HS-27A (cell line): Measurements from ENCODE around the gene CNTN6.

ENCODE experiments used
- DNase-seq: peaks from one replicate; pipeline ENCODE4 v3.0.0-alpha.2; 2012; ENCODE audit warnings: low read depth, missing footprints

CNTN6 gene

DNA sequence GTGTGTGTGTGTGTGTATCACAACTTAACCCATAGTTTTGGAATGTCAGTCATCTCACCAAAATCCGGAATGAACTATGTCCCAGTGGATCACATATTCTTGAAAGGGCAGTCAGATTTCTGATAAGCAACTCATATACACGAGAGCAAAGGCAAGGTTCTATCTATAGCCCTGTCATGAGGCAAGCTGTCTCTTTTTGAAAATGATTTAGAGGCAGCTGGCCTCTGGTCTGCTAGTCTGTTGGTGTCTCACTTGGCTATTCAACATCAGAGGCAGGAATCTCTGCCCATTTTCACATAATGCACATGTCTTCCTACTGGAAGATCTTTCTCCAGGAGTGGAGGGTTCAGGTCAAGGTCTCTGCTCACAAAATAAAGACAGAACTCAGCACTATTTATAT is 79.8 kb downstream of the CNTN6 start:
- no peak for DNase-seq

DNA sequence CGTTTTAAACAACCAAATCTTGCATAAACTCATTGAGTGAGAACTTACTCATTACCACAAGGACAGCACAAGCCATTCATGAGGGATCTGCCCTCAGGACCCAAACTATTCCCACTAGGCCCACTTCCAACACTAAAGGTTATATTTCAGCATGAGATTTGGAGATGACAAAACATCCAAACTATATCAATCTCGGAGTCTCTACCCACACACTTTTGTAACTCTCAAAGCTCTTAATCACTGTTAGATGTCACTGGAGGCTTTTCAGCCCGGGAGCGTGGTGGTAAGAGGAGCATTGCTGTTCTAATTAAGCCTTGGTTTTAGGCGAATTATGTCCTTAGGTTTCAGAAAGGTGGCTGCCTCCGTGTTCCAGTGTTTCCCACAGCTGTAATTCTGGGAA is 86.3 kb downstream of the CNTN6 start:
- DNase-seq: no peak

DNA sequence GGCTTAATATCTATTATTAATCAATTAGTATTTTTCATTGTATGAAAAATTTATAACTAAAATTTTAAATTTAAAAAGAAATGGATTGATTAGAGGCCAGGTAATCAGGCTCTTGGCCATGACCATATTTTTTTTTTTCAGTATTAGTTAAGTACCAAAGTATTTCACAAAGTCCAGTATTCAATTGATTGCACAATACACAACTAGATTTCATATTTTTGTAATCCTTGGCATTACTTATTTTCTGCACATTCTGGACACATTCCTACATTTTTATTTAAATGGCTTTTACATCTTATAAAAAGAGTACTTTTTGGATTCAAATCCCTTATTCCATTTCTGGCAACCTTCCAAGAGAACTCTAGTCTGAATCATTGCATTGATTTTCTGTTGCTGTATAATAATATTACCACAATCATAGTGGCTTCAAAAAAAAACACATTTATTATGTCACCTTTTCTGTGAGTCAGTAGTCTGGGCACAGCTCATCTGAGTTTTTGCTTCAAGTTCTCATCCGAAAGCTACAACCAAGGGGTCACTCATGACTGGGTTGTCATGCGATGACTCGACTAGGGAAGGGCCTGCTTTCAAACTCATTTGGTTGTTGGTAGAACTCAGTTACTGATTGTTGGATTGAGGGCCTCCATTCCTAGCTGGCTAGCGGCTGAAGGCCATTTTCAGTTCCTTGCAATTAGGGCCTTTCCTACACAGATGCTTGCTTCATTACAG is 90.7 kb downstream of the CNTN6 start:
- DNase-seq: no peak

DNA sequence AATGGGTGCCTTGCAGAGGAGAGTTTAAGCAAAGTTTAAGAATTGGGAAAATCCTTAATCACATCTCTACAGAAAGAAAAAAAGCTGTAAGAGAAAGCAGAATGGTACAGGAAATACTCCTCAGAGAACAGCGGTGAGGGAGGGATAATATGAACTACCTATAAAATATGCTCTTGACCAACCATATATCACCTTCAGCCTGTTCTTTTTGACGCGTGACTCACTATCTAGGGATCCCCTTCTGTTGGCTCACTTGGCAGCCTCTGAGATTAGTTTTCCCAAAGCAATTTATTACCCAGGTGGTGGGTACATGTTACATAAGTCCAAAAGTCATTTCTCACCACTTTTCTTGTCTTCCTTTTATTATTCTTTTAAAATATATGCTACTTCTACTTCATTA is 97.7 kb downstream of the CNTN6 start:
- no peak for DNase-seq

DNA sequence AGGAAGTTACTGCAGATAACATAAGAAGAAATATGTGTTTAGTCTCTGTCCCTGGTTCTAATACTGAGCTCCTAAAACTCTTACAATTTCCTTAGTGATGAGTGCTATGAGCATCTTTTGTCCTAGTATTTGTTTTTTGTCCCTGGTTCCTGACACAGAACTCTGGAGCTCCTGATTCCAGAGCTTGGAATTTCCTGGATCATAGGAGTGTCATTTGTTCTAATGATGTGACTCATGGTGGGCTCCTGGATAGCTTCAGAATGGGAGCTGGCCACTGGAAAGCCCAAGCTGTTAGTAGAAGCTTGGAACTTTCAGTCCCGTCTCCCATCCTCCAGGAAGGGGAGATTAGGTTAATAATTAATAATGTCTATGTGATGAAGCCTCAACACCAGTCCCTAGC is 98.2 kb downstream of the CNTN6 start:
- DNase-seq: no peak

DNA sequence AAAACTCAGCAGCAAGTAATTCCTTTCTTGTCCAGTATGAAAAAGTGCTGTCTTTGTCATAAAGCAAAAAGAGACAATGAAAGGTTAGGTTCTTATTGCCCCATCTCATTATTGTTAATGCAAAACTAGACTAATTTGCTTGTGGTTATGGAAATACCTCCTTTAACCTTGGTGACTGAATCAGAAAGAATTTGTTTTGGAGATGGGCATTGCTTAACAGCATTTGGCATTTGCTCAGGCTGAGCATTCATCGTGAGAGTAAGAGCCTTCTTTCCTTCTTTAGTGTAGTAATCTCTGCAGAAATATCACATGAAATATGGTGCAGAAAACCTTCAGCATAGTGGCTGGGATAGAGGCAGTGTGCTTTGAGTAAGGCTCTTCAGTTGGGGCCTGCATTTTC is 103.1 kb downstream of the CNTN6 start:
- no peak for DNase-seq

DNA sequence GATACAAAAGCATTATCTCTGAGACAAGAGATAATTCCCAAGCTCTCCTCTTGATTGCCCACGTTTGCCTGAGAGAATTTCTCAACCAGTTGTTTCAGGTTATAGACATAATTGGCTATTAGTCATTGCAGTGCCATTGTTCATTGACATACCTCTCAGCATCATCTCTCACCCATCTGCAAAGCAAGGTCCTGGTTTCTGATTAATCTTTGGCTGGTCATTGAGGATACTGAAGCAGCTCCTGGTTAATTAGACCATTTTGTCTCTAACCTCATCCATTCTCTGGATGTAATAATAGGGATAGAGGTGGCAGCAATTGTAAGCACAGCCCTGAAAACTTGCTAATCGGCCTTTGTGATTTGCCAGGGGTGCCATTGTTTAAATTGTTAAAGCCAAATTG is 104.2 kb downstream of the CNTN6 start:
- DNase-seq: no peak

DNA sequence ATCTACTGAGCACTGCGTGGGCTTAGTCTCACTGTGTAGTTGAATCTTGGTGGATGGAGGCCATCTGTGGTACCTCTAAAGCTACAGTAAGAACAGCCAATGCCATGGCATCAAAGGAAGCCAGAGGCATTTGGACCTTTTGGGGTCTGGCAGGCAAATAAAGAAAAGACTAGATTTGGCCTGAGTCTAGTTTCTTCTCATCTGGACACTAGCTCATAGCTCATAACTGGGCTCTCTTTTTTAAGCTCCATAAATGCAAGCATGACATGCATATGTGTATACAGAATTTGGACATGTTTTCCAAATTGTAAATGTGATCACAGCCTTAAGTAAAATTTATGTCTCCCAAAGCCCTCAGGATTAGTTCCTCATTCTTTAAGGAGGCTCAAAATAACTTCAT is 107.5 kb downstream of the CNTN6 start:
- no peak for DNase-seq

DNA sequence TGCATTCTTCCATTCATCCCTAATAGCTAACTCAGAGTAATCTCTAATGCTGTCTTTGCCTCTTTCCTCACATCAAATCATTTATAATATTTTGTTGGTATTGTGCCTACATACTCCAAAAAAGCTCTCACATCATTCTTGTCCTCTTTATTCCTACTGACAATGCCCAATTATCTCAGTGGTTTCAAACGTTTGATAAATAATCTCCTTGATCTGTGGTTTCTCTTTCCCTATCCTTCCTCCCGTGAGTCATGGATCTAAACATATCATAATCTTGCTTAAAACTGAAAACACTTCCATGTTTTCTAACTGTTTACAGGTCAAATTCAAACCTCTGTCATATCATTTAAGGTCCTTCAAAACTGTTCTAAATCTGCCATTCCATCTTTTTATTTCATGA is 115.1 kb downstream of the CNTN6 start:
- no peak for DNase-seq

DNA sequence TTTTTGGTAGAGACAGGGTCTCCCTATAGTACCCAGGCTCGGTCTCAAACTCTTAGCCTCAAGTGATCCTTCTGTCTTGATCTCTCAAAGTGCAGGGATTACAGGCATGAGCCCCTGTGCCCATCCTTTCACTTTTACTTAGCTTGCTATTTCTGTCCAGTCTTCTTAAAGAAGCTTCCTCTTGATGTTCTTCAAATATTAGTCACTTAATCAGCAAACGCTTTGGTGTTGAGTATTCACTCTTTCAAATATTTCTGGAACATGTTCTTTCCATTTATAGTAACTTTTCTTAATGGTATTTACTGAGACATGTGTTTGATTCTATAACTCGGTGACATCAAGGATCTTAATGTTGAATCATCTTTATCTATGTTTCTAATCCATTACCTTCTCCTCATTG is 122.1 kb downstream of the CNTN6 start:
- no peak for DNase-seq

DNA sequence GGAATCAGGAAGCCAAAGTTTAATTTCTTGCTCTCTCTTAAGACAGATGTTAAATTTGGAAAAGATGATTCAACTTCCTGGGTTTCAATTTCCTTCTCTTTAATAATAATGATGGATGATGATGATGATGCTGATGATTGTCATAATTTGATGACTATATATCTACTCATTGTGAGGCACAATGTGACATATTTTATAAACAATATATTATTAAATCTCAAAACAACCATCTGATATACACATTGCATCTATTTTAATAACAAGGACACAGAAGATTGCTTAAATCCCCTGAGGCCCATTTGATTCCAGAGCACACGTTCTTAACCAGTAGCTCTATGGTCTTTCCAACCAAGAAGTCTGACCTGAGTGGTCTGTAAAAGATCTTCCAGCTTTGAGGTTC is 124.0 kb downstream of the CNTN6 start:
- DNase-seq: no peak

DNA sequence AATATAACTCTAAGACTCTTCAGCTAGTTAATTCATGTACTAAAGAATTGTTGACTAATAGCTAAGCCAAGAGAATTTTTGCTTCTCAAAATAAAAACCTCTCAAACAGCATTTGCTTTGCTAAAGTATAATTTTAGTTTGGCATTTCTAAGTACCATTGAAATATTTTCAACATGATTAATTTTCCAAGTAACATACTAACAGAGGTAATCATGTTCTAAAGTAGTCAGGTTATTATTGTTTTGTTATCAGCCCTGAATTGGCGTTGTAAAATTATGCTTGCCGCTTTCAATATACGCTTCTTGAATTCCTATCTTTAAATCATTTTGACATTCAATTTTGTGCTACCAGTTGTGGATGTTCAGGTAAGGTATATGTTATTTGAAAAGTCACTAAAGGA is 134.3 kb downstream of the CNTN6 start:
- DNase-seq: no peak

DNA sequence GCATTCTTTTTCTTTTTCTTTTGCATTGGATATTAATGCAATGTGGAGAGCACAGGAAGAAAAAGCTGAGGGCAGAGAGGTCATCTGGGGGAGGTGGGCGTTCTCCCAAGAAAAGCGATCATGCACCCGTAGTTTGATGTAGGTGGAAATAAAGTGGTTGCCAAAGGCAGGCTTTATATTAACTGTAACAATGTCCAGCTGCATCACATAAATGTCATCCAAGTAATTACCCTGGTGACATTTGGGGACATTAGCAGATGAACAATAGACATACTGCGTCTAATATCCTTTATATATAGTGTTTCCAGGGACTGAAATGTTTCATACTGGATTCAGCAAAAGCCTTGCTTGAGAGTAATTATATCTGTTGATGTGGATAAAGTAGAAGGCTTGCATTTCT is 135.5 kb downstream of the CNTN6 start:
- no peak for DNase-seq

DNA sequence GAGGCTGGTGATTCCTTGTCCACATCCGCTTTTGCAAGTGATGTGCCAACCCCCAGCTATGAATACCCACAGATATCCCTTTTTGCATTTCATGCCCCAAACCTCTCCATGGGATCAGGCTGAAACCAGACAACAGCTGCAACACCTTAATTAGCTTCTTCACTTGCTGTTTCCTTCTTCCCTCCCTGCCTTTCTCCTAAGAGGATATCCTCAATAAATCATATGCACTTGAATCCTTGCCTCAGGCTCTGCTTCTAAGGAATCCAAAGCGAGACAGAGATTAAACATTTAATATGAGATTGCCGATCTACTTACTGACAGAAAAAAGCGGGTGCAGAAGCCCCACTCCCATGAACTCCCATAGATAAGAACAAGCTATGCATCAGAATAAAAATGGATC is 138.1 kb downstream of the CNTN6 start:
- no peak for DNase-seq

DNA sequence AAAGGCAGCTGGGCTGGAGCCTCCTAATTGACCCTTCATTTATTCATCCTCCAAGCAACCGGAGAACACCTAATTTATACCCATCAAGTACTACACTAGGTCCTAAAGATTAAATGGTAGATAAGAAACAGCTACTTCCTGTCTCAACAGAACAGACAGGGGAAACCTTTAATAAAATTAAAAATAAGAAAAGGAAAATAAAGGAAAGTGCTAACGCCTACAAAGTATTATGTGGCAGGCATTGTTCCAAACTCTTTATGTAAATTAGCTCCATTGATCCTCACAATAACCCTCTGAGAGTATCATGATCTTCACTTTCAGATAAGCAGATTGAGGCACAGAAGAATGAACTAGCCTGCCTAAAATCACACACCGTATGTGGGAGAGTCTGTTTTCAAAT is 139.5 kb downstream of the CNTN6 start:
- DNase-seq: no peak

DNA sequence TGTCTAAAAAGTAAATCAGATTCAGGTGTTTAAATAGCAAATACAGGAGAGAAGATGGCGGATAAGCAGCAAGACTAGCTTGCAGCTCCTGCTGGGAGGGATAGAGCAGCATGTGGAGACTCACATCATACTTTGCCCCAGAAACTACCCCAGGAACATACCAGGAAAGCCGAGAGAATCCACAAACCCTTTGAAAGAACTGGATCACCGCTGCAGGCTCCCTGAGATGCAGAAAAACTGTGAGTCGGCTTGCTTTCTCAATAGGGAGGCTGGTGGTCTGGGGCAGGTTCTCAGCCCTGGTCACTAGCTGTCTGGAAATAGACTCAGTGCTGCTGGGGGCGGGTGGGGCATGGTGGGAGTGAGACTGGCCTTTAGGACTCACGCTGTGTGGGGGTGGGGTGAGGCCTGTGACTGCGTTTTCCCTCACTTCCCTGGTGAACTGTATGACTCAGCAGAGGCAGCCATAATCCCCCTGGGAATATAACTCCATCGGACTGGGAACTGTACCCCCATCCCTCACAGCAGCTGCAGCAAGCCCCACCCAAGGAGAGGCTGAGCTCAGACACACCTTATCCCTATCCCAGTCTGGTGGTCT is 142.8 kb downstream of the CNTN6 start:
- no peak for DNase-seq

DNA sequence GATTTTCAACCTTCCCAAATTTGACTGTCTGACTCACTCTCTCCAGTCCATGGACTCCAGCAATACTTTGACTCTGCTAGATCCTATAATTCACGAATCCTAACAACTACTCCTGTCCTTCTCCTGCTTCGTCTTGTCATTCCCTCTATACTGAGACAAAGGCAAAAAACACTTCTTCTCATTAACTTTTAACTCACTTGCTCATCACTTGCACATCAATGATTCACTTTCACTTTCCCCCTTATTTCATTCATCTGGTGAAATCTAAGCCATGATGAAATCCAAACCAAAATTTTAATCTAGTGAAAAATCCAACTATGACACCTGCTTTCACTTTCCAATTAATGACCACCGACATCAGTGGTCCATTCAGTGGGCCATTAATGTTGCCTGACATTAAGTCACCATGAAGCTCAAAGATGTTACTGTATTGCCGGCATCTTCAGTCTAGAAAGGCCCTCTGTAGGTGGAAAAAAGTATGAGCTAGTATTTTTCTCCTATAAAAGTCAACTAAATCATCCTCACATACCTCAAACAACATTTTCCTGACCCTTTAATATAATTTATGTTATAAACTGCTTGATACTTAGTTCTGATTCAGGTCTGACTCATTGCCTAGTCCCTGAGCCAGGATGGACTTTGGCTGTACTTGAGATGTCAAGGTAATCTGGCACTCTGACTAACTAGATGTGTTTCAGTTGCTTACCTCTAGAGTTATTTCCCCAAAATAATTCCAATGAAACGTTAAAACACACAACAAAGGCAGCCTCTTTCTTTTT is 158.6 kb downstream of the CNTN6 start:
- no peak for DNase-seq

DNA sequence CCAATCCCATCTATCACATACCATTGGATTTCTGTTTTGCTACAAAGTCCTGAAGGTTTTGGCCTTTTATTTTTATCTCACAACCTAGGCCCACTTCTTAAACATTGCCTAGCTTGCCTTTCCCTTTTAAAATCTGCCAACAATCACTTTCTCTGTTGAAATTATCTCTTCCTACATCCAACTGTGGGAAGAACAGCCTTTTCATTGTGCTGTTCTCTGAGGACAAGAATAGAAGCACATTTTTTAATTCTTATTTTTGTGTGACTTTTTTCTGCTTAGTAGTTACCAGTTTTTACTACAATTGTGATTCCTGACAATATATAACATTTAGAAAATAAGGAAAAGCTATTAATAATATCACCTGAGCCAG is 159.2 kb downstream of the CNTN6 start:
- no peak for DNase-seq

DNA sequence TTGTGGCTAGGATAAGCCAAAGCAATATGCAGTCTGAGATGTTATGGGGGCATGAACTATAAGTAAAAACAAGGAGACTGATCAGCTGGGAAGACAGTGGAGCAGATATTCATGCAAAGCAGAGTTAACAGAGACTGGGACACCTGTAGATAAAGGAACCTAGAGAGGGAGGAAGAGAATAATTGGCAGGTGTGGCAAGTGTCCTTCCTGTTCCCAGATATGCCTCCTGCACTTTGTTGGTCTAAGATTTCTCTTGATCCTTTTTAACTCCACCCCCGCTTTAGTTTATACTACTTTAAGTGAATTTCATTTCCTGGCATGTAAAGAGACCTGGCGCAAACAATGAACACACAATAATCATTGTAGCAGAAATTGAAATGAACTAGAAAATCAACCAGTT is 169.4 kb downstream of the CNTN6 start:
- DNase-seq: no peak

DNA sequence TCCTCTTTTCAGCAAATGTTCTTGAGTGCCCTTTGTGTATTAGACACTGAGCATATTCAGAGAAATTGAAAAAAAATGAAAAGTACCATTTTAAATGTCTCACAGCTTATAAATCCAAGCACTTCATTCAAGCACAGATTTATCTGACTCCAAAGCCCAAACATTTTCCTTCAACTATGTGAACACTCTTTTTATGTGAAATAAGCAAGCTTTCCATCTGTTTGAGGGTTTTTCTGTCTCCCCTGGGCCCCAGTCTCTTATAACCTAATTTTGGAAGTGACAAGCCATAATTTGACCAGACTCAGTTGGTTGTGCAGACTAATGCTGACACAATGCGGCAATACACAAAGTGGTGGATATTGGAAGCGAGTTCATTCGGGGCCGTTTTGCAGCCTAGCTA is 170.3 kb downstream of the CNTN6 start:
- DNase-seq: no peak

DNA sequence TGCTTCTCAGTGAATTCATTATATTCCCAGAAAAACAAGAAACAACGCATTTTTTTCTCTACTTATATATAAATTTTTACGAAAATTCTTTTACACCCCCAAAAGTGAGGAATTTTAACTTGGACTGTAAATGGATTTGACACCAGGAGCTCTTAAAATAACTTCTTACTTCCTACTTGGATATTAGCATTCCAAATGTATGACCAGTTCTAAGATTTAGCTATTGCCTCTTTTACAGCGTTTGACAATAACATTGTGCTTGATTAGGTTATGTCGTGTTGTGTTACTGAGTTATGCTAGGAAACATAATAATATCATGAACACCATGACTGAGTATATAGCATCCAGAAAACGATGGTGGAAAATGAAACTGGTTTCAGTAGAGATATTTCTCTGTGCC is 177.0 kb downstream of the CNTN6 start:
- DNase-seq: no peak

DNA sequence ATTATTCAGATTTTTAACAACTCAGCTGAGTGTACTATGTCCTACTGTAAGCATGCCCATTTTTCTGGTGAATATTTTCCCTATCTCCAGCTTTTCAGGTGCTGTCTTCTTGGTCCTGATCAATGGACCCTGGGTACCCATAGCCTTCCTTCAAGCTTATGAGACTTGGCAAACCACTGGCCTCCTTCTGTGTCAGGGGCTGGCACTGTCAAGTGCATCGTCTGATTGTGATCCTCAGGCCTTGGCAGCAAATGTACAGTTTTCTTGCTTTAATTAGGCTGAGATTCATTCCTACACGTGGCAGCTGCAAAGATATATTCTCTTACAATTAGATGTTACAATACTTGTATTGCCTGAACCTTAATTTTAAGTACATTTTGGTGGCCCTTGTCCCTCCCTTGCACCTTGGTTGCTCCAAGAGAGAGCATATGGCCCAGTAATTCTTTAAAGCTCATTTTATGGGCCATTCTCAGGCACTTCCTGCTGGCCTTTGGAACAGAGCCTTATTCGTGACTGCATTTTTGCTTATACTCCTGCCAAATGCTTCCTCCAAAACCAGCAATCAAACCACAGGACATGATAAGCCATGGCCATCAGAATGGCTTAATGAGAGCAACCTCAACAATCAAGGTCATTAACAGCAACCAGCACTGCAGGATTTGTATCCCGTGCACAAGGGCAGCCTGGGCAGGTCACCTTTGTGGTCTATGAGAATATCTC is 179.9 kb downstream of the CNTN6 start:
- no peak for DNase-seq

DNA sequence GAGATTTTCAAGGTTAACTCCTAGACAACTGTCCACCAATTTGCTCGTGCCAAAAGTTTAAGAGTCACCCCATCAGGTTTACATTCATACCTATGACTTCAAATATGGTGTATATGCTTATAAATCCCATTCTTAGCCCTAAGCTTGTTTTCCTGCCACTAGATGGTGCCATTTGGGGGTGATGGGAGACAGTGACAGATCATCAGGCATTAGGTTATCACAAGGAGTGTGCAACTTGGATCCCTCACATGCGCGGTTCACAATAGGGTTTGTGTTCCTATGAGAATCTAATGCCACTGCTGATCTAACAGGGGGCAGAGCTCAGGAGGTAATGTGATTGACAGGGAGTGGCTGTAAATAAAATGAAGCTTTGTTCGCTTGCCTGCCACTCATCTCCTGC is 182.7 kb downstream of the CNTN6 start:
- no peak for DNase-seq
